ENCODE measurements around the gene ABLIM2. TPM values are rescaled to one million over a fixed set of nuclear protein-coding genes. Genes with fewer than 3 reads are reported as not detected.
A peak's percentile ranks its signal among the peaks of the same experiment; 100 is the strongest.

The ABLIM2 gene
- polyA plus RNA-seq, 3 donors = 0.21 TPM; not detected in 2

GRCh38 chr4:7937006-7937405 is 221.6 kb downstream of the ABLIM2 start:
- intact Hi-C loops (cut with micrococcal nuclease) = no loop called here
- H3K4me3 Mint-ChIP-seq = peak overlapping the region in 1 of 2 donors; percentile 85

GRCh38 chr4:7933651-7934510 is 224.7 kb downstream of the ABLIM2 start:
- DNase-seq = no peak
- peaks cover 39 to 58% (median 44%) of the 10 kb centered on the region in 3 donors for H3K27me3 Mint-ChIP-seq (ENCODE audit: low read depth in 3 of 3)
- H3K36me3 ChIP-seq (replicated peaks in 1 of 2; ENCODE audit: control insufficient read depth in 1 of 2, insufficient read depth in 2 of 2, low read length in 2 of 2) = no peaks in the 10 kb centered on the region
- H3K27me3 ChIP-seq (ENCODE audit: control insufficient read depth in 2 of 2, insufficient read depth in 2 of 2, low read length in 2 of 2) = peaks cover 15 to 23% of the 10 kb centered on the region in 2 donors
- no peaks in the 10 kb centered on the region for H3K79me2 ChIP-seq (ENCODE audit: insufficient read depth, low read length)
- no peak overlapping the region for H2AFZ ChIP-seq (ENCODE audit: insufficient read depth, low read depth, low read length, poor library complexity, severe bottlenecking)
- TF ChIP-seq CTCF (IDR thresholded peaks at IDR 0.05) = no peak
- peaks cover 4% of the 10 kb centered on the region in 2 donors for H3K9me3 ChIP-seq (replicated peaks in 1 of 2; ENCODE audit: control insufficient read depth in 1 of 2, insufficient read depth in 1 of 2, low read length in 2 of 2)
- no peak overlapping the region for H3K4me2 ChIP-seq (replicated peaks; ENCODE audit: extremely low read depth, low read length, poor library complexity, severe bottlenecking)
- no peak overlapping the region for H3K4me3 ChIP-seq (replicated peaks in 1 of 3; ENCODE audit: low read depth in 2 of 3, low read length in 3 of 3)
- 71% methylated on average over 6 of the region's 14 CpGs for WGBS (ENCODE audit: insufficient coverage)
- H4K20me1 ChIP-seq (ENCODE audit: insufficient read depth, low read length) = no peaks in the 10 kb centered on the region
- H3K9me3 Mint-ChIP-seq = peaks cover 0 to 16% (median 12%) of the 10 kb centered on the region in 7 donors
- no peaks in the 10 kb centered on the region for H3K36me3 Mint-ChIP-seq
- peak overlapping the region in 1 of 7 donors; percentile 64 for H3K27ac Mint-ChIP-seq
- H3K4me3 Mint-ChIP-seq = no peak overlapping the region
- no peak overlapping the region for H3K27ac ChIP-seq (ENCODE audit: low read depth in 1 of 2, low read length in 2 of 2)
- peaks cover 31% of the 10 kb centered on the region for H3K4me1 Mint-ChIP-seq
- peaks cover 1 to 27% of the 10 kb centered on the region in 2 donors for H3K4me1 ChIP-seq (ENCODE audit: control insufficient read depth in 1 of 2, insufficient read depth in 2 of 2, low read length in 2 of 2)
- H3K9ac ChIP-seq (ENCODE audit: insufficient read depth, low read length, poor library complexity, severe bottlenecking) = no peak overlapping the region
- intact Hi-C loops (cut with micrococcal nuclease) = no loop called here

More at GRCh38 chr4:7937006-7937405, 221.6 kb downstream of the ABLIM2 start:
- Histone ChIP-seq H3K9me3 (replicated peaks in 1 of 2; ENCODE audit: control insufficient read depth in 1 of 2, insufficient read depth in 1 of 2, low read length in 2 of 2) (peaks cover 4 to 12% of the 10 kb centered on the region in 2 donors), H3K79me2 (ENCODE audit: insufficient read depth, low read length) (no peaks in the 10 kb centered on the region), H3K4me2 (replicated peaks; ENCODE audit: extremely low read depth, low read length, poor library complexity, severe bottlenecking) (no peak overlapping the region), H2AFZ (ENCODE audit: insufficient read depth, low read depth, low read length, poor library complexity, severe bottlenecking) (no peak overlapping the region), H3K27me3 (ENCODE audit: control insufficient read depth in 2 of 2, insufficient read depth in 2 of 2, low read length in 2 of 2) (peaks cover 29 to 36% of the 10 kb centered on the region in 2 donors), H4K20me1 (ENCODE audit: insufficient read depth, low read length) (no peaks in the 10 kb centered on the region), H3K4me3 (replicated peaks in 1 of 3; ENCODE audit: low read depth in 2 of 3, low read length in 3 of 3) (no peak overlapping the region), H3K36me3 (replicated peaks in 1 of 2; ENCODE audit: control insufficient read depth in 1 of 2, insufficient read depth in 2 of 2, low read length in 2 of 2) (no peaks in the 10 kb centered on the region), H3K27ac (ENCODE audit: low read depth in 1 of 2, low read length in 2 of 2) (no peak overlapping the region), H3K9ac (ENCODE audit: insufficient read depth, low read length, poor library complexity, severe bottlenecking) (no peak overlapping the region), H3K4me1 (ENCODE audit: control insufficient read depth in 1 of 2, insufficient read depth in 2 of 2, low read length in 2 of 2) (peaks cover 8 to 34% of the 10 kb centered on the region in 2 donors)
- H3K36me3 Mint-ChIP-seq = no peaks in the 10 kb centered on the region
- TF ChIP-seq CTCF (IDR thresholded peaks at IDR 0.05) = no peak
- peak in 1 of 3 donors; percentile 38 for DNase-seq
- H3K27me3 Mint-ChIP-seq (ENCODE audit: low read depth in 3 of 3) = peaks cover 45 to 72% (median 49%) of the 10 kb centered on the region in 3 donors
- peaks cover 30% of the 10 kb centered on the region for H3K4me1 Mint-ChIP-seq
- H3K9me3 Mint-ChIP-seq = peaks cover 0 to 21% (median 20%) of the 10 kb centered on the region in 7 donors
- peak overlapping the region in 2 of 7 donors; percentile 83 to 85 for H3K27ac Mint-ChIP-seq
- WGBS (ENCODE audit: insufficient coverage) = 88% methylated on average over 1 of the region's 2 CpGs
